OCI-LY1 (cell line): ENCODE results near the gene PLEKHA6.

Experiments used
- H2AFZ ChIP-seq: fragments of 200-600 bp; sonication (generic), shearing (Covaris generic); 2 replicates; pipeline ENCODE4 v1.6.0; 2014; ENCODE audit warnings: antibody characterized with exemption, mild to moderate bottlenecking, low read length
- H3F3A ChIP-seq: fragments of 200-600 bp; sonication (generic), shearing (Covaris generic); 2 replicates; pipeline ENCODE4 v1.6.0; 2014; ENCODE audit warnings: mild to moderate bottlenecking, antibody characterized with exemption, low read length, moderate library complexity; ENCODE audit not compliant: insufficient read depth
- H3K27ac ChIP-seq: fragments of 200-600 bp; sonication (generic); 2 replicates; pipeline ENCODE4 v1.5.1; 2014; ENCODE audit warnings: low read length, mixed run types, mild to moderate bottlenecking, low read depth; ENCODE audit not compliant: poor library complexity, severe bottlenecking
- H3K27me3 ChIP-seq: fragments of 200-600 bp; sonication (generic); 2 replicates; pipeline ENCODE4 v1.6.0; 2014; ENCODE audit warnings: antibody characterized with exemption, mild to moderate bottlenecking, low read length, moderate library complexity; ENCODE audit not compliant: insufficient read depth
- H3K36me3 ChIP-seq: fragments of 200-600 bp; sonication (generic); 2 replicates; pipeline ENCODE4 v1.6.1; 2014; ENCODE audit warnings: mild to moderate bottlenecking, antibody characterized with exemption, low read length, moderate library complexity, mixed read lengths; ENCODE audit not compliant: insufficient read depth
- H3K4me1 ChIP-seq: fragments of 200-600 bp; sonication (generic); 2 replicates; pipeline ENCODE4 v1.5.1; 2014; ENCODE audit warnings: mild to moderate bottlenecking, low read length, moderate library complexity; ENCODE audit not compliant: insufficient read depth, severe bottlenecking
- H3K4me2 ChIP-seq: fragments of 200-600 bp; sonication (generic), shearing (Covaris generic); 2 replicates; pipeline ENCODE4 v1.6.1; 2014; ENCODE audit warnings: low read length
- H3K4me3 ChIP-seq: fragments of 200-600 bp; sonication (generic); 2 replicates; pipeline ENCODE4 v1.5.1; 2014; ENCODE audit warnings: low read length, low read depth, mild to moderate bottlenecking, mixed read lengths; ENCODE audit not compliant: poor library complexity, severe bottlenecking
- H3K79me2 ChIP-seq: fragments of 200-600 bp; shearing (Covaris generic); 2 replicates; pipeline ENCODE4 v1.6.1; 2016; ENCODE audit warnings: mixed run types, low read length, mixed read lengths; ENCODE audit not compliant: insufficient read depth
- H3K9ac ChIP-seq: fragments of 200-600 bp; sonication (generic), shearing (Covaris generic); 2 replicates; pipeline ENCODE4 v1.6.1; 2014; ENCODE audit warnings: mild to moderate bottlenecking, low read length, mixed read lengths
- H3K9me2 ChIP-seq: fragments of 200-600 bp; sonication (generic), shearing (Covaris generic); 2 replicates; pipeline ENCODE4 v1.6.1; 2014; ENCODE audit warnings: low read depth, mild to moderate bottlenecking, low read length, mixed read lengths
- H3K9me3 ChIP-seq: fragments of 200-600 bp; shearing (Covaris generic); 2 replicates; pipeline ENCODE4 v1.6.1; 2014; ENCODE audit warnings: low read length, mixed read lengths
- H4K20me1 ChIP-seq: fragments of 200-600 bp; sonication (generic), shearing (Covaris generic); 2 replicates; pipeline ENCODE4 v1.6.0; 2016; ENCODE audit warnings: mild to moderate bottlenecking, low read length; ENCODE audit not compliant: insufficient read depth
- EZH2 ChIP-seq: fragments of 200-600 bp; sonication (generic), shearing (Covaris generic); IDR thresholded peaks from 2 replicates; pipeline ENCODE4 v1.8.0; 2017; ENCODE audit warnings: borderline replicate concordance, mixed run types, mild to moderate bottlenecking, antibody characterized with exemption, low read length, moderate library complexity, mixed read lengths
- TF ChIP-seq, protein P1 (sequence below): fragments of 200-600 bp; sonication (generic), shearing (Covaris generic); IDR thresholded peaks from 2 replicates; pipeline ENCODE4 v1.5.1; 2017; ENCODE audit warnings: mild to moderate bottlenecking, antibody characterized with exemption, low read length, moderate library complexity, mixed read lengths

Gene PLEKHA6

DNA sequence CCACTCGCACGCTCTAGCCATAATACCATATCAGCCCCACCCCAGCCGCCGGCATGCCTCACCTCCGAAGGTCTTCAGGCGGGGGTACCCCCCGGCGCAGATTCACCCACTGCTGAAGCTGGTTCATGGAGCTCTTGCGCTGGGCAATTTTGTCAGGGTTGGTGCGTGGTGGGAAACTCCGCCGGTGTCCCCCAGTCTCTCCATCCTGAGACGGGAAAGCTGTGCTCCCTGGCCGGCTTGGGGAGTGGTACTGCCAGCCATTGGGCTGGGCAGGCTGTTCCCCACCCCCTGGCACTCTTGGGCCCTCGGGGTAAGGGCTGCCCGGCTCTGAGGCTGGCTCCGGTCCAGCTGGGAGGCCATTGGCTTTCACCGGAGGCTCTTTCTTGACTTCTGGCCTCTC lies 100.5 kb downstream of the PLEKHA6 start:
- no peak for TF ChIP-seq EZH2
- TF ChIP-seq, protein P1, sequence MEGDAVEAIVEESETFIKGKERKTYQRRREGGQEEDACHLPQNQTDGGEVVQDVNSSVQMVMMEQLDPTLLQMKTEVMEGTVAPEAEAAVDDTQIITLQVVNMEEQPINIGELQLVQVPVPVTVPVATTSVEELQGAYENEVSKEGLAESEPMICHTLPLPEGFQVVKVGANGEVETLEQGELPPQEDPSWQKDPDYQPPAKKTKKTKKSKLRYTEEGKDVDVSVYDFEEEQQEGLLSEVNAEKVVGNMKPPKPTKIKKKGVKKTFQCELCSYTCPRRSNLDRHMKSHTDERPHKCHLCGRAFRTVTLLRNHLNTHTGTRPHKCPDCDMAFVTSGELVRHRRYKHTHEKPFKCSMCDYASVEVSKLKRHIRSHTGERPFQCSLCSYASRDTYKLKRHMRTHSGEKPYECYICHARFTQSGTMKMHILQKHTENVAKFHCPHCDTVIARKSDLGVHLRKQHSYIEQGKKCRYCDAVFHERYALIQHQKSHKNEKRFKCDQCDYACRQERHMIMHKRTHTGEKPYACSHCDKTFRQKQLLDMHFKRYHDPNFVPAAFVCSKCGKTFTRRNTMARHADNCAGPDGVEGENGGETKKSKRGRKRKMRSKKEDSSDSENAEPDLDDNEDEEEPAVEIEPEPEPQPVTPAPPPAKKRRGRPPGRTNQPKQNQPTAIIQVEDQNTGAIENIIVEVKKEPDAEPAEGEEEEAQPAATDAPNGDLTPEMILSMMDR: no peak
- H3K9ac ChIP-seq: no peak overlapping the region
- no peaks in the 10 kb centered on the region for H3F3A ChIP-seq
- peaks cover 7% of the 10 kb centered on the region for H3K27me3 ChIP-seq
- no peaks in the 10 kb centered on the region for H3K9me3 ChIP-seq
- H2AFZ ChIP-seq: no peak overlapping the region
- H3K4me3 ChIP-seq: no peak overlapping the region
- H3K36me3 ChIP-seq: no peaks in the 10 kb centered on the region
- H3K4me2 ChIP-seq: no peak overlapping the region
- H4K20me1 ChIP-seq: no peaks in the 10 kb centered on the region
- no peaks in the 10 kb centered on the region for H3K4me1 ChIP-seq
- no peak overlapping the region for H3K27ac ChIP-seq
- H3K9me2 ChIP-seq: no peaks in the 10 kb centered on the region
- no peaks in the 10 kb centered on the region for H3K79me2 ChIP-seq

DNA sequence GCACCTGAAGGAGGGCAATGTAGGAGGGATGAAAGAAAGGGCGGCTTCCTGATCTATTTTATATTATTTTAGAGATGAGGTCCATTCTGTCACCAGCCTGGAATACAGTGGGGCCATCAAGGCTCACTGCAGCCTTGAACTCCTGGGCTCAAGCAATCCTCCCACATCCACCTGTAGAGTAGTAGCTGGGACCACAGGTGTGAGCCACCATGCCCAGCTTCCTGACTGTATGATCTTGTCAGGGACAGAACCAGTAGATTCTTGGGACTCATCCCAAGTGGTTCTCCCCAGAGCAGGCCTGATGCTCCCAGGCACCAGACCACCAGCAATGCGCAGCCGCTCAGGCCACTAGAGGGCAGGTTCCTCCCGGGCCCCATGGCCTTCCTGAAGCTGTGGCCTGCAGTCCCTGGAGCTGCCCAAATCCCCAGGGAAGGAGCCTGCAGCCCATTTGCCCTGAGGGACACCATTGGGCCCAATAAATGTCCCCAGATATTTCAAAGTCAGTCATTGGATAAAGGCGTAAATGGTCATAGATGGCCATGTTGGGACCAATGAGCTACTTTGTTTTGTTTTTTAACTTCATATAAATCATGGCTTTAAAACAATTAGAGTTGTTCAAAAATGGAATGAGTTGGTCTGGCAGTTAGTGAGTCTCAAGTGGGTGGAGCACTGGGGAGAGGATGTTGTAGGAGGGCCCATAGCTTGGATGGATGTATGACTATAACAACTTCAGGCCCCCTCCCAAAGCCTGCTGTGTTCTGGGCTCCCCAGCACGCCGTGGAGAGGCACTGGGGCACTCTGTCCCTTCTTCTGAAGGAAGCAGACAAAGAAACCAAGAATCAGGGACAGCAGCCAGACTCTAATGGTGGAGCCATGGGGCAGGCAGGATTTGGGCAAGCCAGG lies 101.3 kb downstream of the PLEKHA6 start:
- Histone ChIP-seq H3F3A (no peaks in the 10 kb centered on the region), H3K27ac (no peak overlapping the region), H3K9me3 (no peaks in the 10 kb centered on the region), H3K4me2 (no peak overlapping the region), H3K4me3 (no peak overlapping the region), H3K4me1 (no peaks in the 10 kb centered on the region), H3K9ac (no peak overlapping the region), H3K36me3 (no peaks in the 10 kb centered on the region), H3K79me2 (no peaks in the 10 kb centered on the region), H2AFZ (no peak overlapping the region), H3K9me2 (no peaks in the 10 kb centered on the region), H4K20me1 (no peaks in the 10 kb centered on the region), H3K27me3 (peaks cover 7% of the 10 kb centered on the region)
- TF ChIP-seq, protein P1: peak; percentile 60
- TF ChIP-seq EZH2: no peak

DNA sequence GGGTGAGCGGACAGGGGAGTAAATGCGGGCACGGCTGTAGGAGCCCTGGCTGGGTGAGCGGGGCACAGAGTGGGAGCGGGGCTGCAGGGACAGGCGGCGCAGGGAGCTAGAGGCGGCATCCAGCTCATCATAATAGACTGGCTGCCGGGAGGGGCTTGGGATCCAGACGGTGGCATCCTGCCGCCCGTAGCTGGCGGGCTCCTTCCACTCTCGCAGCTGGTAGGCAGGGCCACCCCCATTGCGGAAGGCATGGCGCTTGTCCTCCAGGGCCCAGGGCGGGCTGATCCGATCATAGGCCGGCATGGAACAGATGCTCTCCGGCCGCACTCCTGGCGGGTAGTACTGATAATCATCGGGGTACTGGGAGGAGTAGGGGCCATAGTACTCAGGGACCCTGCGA lies 102.3 kb downstream of the PLEKHA6 start:
- H3K9ac ChIP-seq: no peak overlapping the region
- TF ChIP-seq, protein P1: no peak
- TF ChIP-seq EZH2: no peak
- no peaks in the 10 kb centered on the region for H3K79me2 ChIP-seq
- no peaks in the 10 kb centered on the region for H3K36me3 ChIP-seq
- H3K4me1 ChIP-seq: no peaks in the 10 kb centered on the region
- H3F3A ChIP-seq: no peaks in the 10 kb centered on the region
- H3K9me3 ChIP-seq: no peaks in the 10 kb centered on the region
- H4K20me1 ChIP-seq: no peaks in the 10 kb centered on the region
- H3K27me3 ChIP-seq: peaks cover 7% of the 10 kb centered on the region
- H3K4me2 ChIP-seq: no peak overlapping the region
- no peak overlapping the region for H2AFZ ChIP-seq
- no peak overlapping the region for H3K4me3 ChIP-seq
- H3K9me2 ChIP-seq: no peaks in the 10 kb centered on the region
- no peak overlapping the region for H3K27ac ChIP-seq
